DND-41 (cell line): ENCODE results near the gene TLR5.
"Not testable (repeated sequence)": the region's sequence is repeated elsewhere in the genome, so short reads cannot be mapped to it uniquely, and the experiment has no call there.

Source experiments
- ATAC-seq: fragments of 200-7000 bp; cut with Tn5 transposase; 3 replicates; pipeline ENCODE4 v1.9.1; 2021; ENCODE audit warnings: low read depth; ENCODE audit not compliant: insufficient read depth
- DNase-seq: peaks from one replicate; pipeline ENCODE4 v3.0.0-alpha.2; 2020
- H2AFZ ChIP-seq: 2 replicates; pipeline ENCODE4 v1.6.0; 2012; ENCODE audit warnings: low read depth, low read length
- H3K27ac ChIP-seq: 2 replicates; pipeline ENCODE4 v1.5.1; 2012; ENCODE audit warnings: low read length, inconsistent platforms
- H3K27me3 ChIP-seq: fragments of 200-600 bp; sonication (generic); 2 replicates; pipeline ENCODE4 v1.6.0; 2012; ENCODE audit warnings: low read length, mild to moderate bottlenecking, inconsistent platforms; ENCODE audit not compliant: insufficient read depth, poor library complexity
- H3K36me3 ChIP-seq: 2 replicates; pipeline ENCODE4 v1.5.1; 2012; ENCODE audit warnings: low read length, inconsistent platforms; ENCODE audit not compliant: insufficient read depth
- H3K4me1 ChIP-seq: 2 replicates; pipeline ENCODE4 v1.5.1; 2012; ENCODE audit warnings: mild to moderate bottlenecking, low read length; ENCODE audit not compliant: insufficient read depth
- H3K4me2 ChIP-seq: 2 replicates; pipeline ENCODE4 v1.6.0; 2012; ENCODE audit warnings: mild to moderate bottlenecking, moderate library complexity, low read length, inconsistent platforms; ENCODE audit not compliant: insufficient read depth
- H3K4me3 ChIP-seq, 2 experiments: fragments of 200-600 bp in 1 of 2; shearing (Covaris generic) in 1 of 2; 2 replicates each; pipeline ENCODE4 v1.5.1; 2012 to 2016; ENCODE audit warnings: inconsistent platforms in 2 of 2, low read length in 2 of 2, mild to moderate bottlenecking in 2 of 2, low read depth in 1 of 2, moderate library complexity in 1 of 2
- H3K79me2 ChIP-seq: 2 replicates; pipeline ENCODE4 v1.6.0; 2012; ENCODE audit warnings: low read length, inconsistent platforms; ENCODE audit not compliant: insufficient read depth
- H3K9ac ChIP-seq: 2 replicates; pipeline ENCODE4 v1.6.0; 2012; ENCODE audit warnings: low read depth, mild to moderate bottlenecking, inconsistent platforms, low read length, moderate library complexity
- H3K9me3 ChIP-seq: 2 replicates; pipeline ENCODE4 v1.5.1; 2012; ENCODE audit warnings: low read length, moderate library complexity, mild to moderate bottlenecking, inconsistent platforms; ENCODE audit not compliant: insufficient read depth, severe bottlenecking
- H4K20me1 ChIP-seq: 2 replicates; pipeline ENCODE4 v1.6.0; 2012; ENCODE audit warnings: low read length; ENCODE audit not compliant: insufficient read depth
- EZH2 ChIP-seq: IDR thresholded peaks from 3 replicates; pipeline ENCODE4 v1.6.1; 2012; ENCODE audit warnings: borderline replicate concordance, low read depth, mild to moderate bottlenecking, moderate library complexity, low read length, inconsistent platforms; ENCODE audit not compliant: severe bottlenecking
- TF ChIP-seq, protein P1 (sequence below): IDR thresholded peaks from 2 replicates; pipeline ENCODE4 v1.5.1; 2012; ENCODE audit warnings: borderline replicate concordance, low read length, moderate library complexity, mild to moderate bottlenecking; ENCODE audit not compliant: poor library complexity, severe bottlenecking; ENCODE audit errors: extremely low read depth

Gene TLR5

DNA sequence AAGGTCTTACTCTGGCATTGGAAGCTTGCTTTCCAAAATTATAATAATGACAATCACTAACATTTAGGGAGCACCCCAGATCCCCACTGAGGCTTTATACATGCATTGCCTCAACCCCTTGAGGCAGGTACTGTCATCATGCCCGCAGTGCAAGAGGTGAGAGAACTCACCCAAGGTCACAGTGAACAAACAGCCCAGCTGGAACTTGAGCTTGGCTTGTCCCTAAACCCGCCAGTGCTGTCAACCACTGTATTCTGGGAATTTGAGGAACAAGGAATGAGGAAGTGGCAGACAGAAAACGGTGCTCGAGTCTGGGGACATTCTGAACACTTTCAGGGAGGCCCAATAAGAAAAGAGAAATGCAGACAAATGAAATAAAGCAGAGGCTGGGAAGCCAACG lies 34.6 kb upstream of the TLR5 start:
- H3K36me3 ChIP-seq = no peaks in the 10 kb centered on the region
- TF ChIP-seq EZH2 = no peak
- TF ChIP-seq, protein P1, sequence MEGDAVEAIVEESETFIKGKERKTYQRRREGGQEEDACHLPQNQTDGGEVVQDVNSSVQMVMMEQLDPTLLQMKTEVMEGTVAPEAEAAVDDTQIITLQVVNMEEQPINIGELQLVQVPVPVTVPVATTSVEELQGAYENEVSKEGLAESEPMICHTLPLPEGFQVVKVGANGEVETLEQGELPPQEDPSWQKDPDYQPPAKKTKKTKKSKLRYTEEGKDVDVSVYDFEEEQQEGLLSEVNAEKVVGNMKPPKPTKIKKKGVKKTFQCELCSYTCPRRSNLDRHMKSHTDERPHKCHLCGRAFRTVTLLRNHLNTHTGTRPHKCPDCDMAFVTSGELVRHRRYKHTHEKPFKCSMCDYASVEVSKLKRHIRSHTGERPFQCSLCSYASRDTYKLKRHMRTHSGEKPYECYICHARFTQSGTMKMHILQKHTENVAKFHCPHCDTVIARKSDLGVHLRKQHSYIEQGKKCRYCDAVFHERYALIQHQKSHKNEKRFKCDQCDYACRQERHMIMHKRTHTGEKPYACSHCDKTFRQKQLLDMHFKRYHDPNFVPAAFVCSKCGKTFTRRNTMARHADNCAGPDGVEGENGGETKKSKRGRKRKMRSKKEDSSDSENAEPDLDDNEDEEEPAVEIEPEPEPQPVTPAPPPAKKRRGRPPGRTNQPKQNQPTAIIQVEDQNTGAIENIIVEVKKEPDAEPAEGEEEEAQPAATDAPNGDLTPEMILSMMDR = no peak
- DNase-seq (no peak), ATAC-seq (no peak)
- H3K4me2 ChIP-seq = no peak overlapping the region
- H3K79me2 ChIP-seq = no peaks in the 10 kb centered on the region
- no peak overlapping the region for H3K9ac ChIP-seq
- no peak overlapping the region for H2AFZ ChIP-seq
- no peaks in the 10 kb centered on the region for H3K4me1 ChIP-seq
- H3K27me3 ChIP-seq = no peaks in the 10 kb centered on the region
- H3K27ac ChIP-seq = no peak overlapping the region
- no peaks in the 10 kb centered on the region for H3K9me3 ChIP-seq
- no peak overlapping the region for H3K4me3 ChIP-seq
- H4K20me1 ChIP-seq = no peaks in the 10 kb centered on the region

DNA sequence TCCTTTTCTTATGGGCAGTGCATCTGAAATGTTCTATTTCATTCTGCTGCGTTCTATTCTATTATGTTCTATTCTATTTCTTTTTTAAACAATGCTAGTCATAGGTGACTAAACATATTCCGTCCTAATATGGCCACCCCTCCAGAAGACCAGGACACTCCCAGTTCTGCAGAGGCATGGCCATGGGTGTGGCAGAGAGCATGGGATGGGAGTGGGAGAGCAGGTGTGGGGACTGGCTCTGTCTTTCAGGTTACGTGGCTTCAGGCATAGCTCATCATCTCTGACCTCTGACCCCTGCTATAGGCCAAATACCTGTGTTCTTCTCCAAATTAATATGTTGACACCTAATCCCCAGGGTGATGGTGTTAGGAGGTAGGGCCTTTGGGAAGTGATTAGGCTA lies 33.4 kb upstream of the TLR5 start:
- no peak overlapping the region for H3K27ac ChIP-seq
- TF ChIP-seq EZH2 = no peak
- TF ChIP-seq, protein P1 = no peak

DNA sequence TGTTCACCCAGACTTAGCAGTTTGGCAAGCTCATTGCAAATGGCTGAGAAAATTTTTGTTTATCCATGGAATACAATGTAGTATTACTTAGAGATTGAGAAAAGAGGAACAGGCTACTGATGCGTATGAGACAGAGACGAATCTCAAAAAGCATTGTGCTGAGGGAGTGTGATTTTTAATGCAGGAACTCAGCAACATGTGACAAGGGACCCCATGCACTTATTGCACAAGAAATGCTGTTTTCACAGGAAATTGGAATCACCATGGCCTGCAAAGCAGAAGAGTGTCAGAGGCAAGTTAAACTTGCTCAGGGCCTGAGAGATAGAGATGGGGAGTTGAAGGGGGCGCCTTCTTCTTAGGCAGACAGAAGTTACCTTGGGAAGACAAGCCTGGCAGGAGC lies 32.6 kb upstream of the TLR5 start:
- no peaks in the 10 kb centered on the region for H4K20me1 ChIP-seq
- no peak overlapping the region for H3K9ac ChIP-seq
- no peak for TF ChIP-seq EZH2
- TF ChIP-seq, protein P1 = no peak
- no peak for ATAC-seq
- no peaks in the 10 kb centered on the region for H3K27me3 ChIP-seq
- H3K4me3 ChIP-seq = no peak overlapping the region
- H3K36me3 ChIP-seq = no peaks in the 10 kb centered on the region
- no peak overlapping the region for H3K4me2 ChIP-seq
- DNase-seq = no peak
- H3K4me1 ChIP-seq = no peaks in the 10 kb centered on the region
- H2AFZ ChIP-seq = no peak overlapping the region
- no peak overlapping the region for H3K27ac ChIP-seq
- H3K79me2 ChIP-seq = no peaks in the 10 kb centered on the region
- H3K9me3 ChIP-seq = no peaks in the 10 kb centered on the region

More for the DNA sequence above, 33.4 kb upstream of the TLR5 start:
- Histone ChIP-seq H2AFZ (no peak overlapping the region), H3K9ac (no peak overlapping the region), H3K27me3 (no peaks in the 10 kb centered on the region), H3K9me3 (no peaks in the 10 kb centered on the region), H3K79me2 (no peaks in the 10 kb centered on the region), H4K20me1 (no peaks in the 10 kb centered on the region), H3K4me2 (no peak overlapping the region), H3K36me3 (no peaks in the 10 kb centered on the region), H3K4me3 (no peak overlapping the region), H3K4me1 (no peaks in the 10 kb centered on the region)
- DNase-seq = no peak
- no peak for ATAC-seq

DNA sequence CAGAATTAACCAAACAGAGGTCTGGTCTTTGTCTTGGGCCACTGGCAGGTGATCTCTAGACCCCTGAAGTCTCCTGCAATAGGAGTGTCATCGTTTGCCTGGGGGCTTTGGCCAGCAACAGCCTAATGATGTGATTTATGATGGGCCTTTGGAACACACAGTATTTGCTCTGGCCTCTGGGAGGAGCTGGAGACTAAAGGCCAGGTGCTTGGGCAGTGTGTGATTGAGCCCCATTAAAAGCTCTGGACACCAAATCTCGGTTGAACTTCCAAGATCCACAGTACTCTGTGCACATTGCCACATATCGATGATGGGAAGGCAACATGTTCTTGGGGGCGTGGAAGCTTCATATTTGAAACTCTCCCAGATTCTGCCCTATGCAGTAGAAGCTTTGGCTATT lies 32.0 kb upstream of the TLR5 start:
- no peak overlapping the region for H2AFZ ChIP-seq
- H3K36me3 ChIP-seq = no peaks in the 10 kb centered on the region
- H3K27me3 ChIP-seq = no peaks in the 10 kb centered on the region
- TF ChIP-seq EZH2 = no peak
- TF ChIP-seq, protein P1 = no peak
- ATAC-seq (no peak), DNase-seq (no peak)
- no peak overlapping the region for H3K27ac ChIP-seq
- no peak overlapping the region for H3K4me2 ChIP-seq
- H4K20me1 ChIP-seq = no peaks in the 10 kb centered on the region
- H3K79me2 ChIP-seq = no peaks in the 10 kb centered on the region
- H3K9ac ChIP-seq = no peak overlapping the region
- H3K4me1 ChIP-seq = no peaks in the 10 kb centered on the region
- no peaks in the 10 kb centered on the region for H3K9me3 ChIP-seq
- no peak overlapping the region for H3K4me3 ChIP-seq

DNA sequence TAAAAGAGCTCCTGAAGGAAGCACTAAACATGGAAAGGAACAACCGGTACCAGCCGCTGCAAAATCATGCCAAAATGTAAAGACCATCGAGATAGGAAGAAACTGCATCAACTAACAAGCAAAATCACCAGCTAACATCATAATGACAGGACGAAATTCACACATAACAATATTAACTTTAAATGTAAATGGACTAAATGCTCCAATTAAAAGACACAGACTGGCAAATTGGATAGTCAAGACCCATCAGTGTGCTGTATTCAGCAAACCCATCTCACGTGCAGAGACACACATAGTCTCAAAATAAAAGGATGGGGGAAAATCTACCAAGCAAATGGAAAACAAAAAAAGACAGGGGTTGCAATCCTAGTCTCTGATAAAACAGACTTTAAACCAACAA lies 26.4 kb upstream of the TLR5 start:
- H3K4me2 ChIP-seq, H3K27me3 ChIP-seq, H3K79me2 ChIP-seq, H3K9ac ChIP-seq, ATAC-seq, H2AFZ ChIP-seq, H3K36me3 ChIP-seq, DNase-seq, H3K27ac ChIP-seq, H3K4me3 ChIP-seq, H3K9me3 ChIP-seq, H4K20me1 ChIP-seq, H3K4me1 ChIP-seq: not testable (repeated sequence)
